GM18868 (cell line): ENCODE measurements around the gene DDX49.

Experiments
- ATAC-seq: cut with Tn5 transposase; IDR thresholded peaks from one replicate; pipeline ENCODE4 v1.9.1; 2021; ENCODE audit warnings: mild to moderate bottlenecking, moderate library complexity; ENCODE audit not compliant: unreplicated experiment

DDX49 gene, protein sequence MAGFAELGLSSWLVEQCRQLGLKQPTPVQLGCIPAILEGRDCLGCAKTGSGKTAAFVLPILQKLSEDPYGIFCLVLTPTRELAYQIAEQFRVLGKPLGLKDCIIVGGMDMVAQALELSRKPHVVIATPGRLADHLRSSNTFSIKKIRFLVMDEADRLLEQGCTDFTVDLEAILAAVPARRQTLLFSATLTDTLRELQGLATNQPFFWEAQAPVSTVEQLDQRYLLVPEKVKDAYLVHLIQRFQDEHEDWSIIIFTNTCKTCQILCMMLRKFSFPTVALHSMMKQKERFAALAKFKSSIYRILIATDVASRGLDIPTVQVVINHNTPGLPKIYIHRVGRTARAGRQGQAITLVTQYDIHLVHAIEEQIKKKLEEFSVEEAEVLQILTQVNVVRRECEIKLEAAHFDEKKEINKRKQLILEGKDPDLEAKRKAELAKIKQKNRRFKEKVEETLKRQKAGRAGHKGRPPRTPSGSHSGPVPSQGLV

DNA sequence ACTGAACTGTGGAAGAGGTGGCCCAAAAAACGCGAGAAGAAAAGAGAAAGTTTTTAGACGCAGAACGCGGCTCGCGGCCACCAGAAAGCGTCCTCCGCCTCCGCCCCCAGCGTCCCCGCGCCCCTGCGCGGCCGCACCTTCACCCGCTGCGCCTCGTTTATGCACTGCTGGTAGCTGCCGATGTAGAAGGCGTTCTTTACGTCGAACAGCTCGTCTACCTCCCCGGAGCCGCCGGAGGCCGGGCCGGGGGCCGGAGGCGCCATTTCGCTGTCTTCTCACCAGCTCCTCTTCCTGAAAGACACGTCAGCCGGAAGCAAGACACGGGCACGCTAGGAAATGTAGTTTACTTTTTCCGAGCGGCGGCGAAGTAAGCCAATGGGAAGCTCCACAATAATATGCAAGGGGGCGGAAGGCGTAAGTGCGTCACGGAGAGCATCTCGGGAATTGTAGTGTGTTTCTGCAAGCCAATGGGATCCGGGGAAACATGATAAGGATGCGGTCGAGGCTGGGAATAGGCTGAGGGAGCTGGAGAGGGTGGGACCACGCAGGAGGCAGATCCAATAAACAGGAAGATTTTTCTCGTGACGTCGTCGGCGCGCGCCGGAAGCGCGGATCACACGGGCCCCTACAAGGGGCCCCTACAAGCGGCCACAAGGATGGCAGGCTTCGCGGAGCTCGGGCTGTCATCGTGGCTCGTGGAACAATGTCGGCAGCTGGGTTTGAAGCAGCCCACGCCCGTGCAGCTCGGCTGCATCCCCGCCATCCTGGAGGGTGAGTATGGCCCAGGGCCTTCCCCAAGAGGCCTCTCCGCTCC lies at the start of gene DDX49, which contains the start of gene COPE:
DDX49 (plus strand) TSS at position 630 of the 814 bp plus-strand sequence; CDS start at position 657, 27 bp downstream.
COPE (minus strand) TSS at position 302 of the 814 bp plus-strand sequence; CDS start at position 263, 39 bp downstream.
- ATAC-seq: peak; percentile 91

DNA sequence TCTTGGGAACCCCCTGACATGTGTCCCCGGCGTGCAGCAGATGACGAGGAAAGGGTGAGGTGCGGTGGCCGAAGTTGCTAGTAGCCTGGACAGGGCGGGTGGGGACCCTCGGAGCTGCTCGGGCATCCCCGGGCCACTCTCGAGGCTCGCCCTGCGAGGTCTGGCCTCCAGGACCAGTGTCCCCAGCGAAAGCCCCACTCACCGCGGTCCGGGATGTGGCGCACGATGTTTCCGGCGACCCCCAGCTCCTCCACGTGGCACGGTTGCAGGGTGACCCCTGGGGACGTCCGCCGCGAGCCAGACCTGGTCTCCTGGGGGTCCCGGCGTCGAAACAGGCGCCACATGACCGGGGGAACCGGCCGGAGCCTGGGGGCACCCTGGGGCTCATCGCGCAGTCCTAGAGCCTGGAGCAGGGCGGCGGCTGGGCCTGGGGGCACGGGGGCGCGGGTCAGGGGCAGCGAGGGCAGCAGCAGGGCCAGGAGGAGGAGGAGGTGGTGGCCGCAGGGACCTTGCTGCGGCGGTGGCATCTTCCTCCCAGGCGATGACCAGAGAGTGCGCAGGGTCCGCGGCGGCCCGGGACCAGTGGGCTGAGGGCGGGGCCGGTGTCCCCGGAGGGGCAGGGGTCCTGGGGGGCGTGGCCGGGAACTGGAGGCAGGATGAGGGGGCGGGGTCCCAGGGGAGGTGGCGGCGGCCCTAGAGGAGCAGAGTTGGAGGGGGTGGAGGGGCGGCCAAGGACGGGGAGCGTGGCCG lies 49.6 kb upstream of the DDX49 start:
- no peak for ATAC-seq

DNA sequence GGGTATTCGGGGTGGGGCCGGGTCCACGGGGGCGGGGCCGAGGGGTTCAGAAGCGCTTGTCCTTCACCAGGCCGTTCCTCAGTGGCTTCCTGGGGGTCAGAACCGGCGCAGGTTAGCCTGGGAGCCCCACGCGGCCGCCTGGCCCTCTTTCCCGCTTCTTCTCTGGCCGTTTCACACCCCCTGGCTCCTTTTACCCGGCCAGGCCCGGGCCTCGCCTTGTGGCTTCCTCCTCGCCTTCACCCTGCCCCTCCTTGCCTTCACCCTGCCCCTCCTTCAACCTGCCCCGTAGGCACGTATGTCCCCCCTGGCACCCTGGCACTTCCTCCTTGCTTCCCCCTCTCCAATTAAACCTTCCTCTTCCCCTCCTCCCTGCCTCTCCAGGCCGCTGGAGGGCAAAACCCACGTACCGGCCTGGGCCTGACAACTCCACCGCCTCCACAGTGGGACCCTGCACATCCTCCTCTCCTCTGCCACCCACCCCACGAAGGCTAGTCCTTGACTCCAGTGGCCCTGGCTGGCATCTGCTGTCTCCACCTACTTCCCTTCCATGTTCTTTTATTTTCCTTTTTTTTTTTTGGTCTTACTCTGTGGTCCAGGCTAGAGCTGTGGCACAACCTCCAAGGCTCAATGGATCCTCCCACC lies 48.9 kb upstream of the DDX49 start:
- ATAC-seq: no peak

DNA sequence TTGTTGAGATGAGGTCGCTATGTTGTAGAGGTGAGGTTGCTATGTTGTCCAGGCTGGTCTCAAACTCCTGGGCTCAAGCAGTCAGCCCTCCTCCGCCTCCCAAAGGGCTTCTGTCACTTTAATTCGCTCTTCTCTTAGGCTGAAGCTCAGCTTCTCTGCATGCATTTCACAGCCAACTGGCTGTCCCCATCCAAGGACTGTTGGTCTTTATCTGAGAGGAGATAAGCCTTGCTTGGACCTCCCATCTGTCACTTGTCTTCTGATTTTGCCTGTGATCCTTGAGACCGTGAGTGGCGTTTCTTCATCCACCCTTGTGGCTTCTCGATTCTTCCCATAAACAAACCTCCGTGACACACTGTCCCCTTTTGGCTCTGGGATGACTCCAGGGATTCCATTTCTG lies 48.0 kb upstream of the DDX49 start:
- no peak for ATAC-seq

DNA sequence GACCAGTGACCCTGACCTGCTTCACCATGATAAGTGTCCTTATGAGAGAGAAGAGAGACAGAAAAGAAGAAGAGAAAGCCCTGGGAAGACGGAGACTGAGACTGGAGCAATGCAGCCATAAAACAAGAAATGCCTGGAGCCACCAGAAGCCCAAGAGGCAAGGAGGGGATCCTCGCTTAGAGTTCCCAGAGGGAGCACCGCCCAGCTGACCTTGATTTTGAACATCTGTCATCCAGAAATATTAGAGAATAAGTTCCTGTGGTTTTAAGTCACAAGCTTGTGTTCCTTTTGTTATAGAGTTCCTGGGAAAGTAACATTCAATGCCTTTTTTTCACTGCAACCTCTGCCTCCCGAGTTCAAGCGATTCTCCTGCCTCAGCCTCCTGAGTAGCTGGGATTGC lies 43.8 kb upstream of the DDX49 start:
- no peak for ATAC-seq

DNA sequence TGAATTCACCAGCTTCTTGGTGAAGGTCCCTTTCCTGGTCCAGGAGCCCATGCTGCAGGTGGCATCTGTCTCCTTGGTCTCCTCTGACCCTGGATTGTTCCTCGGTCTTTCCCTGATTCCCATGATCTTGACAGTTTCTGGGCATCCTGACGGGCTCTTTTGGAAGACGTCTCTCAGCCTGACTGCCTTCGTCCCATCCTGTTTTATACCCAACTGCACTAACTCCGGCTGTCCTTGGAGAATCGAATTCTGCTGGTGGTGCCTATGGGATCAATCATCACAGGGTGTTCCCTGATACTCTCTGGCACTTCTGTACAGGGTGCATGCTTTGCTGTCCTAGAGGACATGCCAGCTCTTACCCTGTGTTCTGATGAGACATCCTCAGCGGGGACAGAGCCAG lies 42.6 kb upstream of the DDX49 start:
- no peak for ATAC-seq

DNA sequence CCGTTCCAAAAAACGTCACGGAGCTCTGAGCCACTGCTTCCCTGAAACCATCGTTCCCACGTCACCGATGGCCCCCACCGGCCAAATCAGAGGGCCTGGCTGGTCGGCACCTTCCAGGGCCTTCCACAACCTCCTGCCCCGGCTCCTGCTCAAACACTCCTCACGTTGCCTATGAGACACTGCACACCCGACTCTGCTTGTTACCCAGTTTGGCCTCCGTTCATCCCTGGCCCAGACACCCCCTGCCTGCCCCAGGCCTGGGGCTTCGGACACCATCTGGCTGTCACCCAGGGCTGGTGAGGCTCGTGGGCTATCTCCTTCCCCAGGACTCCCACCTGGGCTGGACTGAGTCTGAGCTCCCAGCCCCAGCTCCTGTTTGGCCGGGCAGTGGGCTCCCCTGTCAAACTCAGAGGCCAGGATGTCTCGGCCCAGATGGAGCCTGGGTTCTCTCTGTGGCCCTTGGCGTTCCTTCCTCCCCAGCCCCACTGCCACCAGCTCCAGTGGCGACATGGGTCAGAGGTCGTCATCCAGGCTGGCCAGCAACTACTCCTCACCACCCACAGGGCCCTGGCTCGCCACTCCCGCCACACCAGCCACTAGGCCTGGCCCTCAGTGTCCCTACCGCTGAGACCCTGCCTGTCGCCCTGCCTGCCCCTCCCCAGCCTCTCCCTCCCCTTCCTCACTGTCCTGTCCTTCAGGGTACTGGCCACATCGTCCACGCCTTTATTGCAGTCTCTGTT lies 41.3 kb upstream of the DDX49 start:
- no peak for ATAC-seq

DNA sequence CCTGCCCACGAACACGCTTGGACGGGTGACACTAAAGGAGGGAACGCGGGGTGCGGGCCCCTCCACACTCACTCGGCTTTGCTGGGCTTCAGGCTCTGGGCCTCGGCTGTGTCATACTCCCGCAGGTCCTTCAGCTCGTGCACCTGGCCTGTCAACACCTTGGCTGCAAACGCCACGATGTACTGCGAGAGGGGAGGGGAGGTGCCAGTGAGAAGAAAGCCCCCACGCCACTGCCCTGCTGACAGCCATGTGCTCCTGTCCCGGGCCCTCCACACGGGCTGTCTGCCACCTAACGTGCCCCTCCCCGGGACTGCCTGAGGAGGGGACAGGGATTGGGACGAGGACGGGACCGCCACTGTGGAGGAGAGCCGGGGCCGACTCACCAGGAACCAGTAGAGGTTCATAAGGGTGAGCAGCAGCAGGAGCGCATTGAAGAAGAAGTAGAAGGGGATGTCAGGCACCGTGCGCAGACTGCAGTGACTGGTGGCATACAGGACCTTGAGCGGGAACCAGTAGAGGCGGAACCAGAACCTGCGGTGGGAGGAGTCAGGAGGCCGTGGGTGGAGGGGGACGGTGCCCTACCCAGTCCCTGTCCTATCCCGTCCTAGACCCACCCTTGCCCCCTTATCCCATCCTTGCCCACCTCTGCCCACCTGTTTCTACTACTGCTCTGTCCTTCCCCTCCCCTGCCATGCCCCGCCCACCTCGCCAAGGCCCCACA lies 40.5 kb upstream of the DDX49 start:
- ATAC-seq: no peak

DNA sequence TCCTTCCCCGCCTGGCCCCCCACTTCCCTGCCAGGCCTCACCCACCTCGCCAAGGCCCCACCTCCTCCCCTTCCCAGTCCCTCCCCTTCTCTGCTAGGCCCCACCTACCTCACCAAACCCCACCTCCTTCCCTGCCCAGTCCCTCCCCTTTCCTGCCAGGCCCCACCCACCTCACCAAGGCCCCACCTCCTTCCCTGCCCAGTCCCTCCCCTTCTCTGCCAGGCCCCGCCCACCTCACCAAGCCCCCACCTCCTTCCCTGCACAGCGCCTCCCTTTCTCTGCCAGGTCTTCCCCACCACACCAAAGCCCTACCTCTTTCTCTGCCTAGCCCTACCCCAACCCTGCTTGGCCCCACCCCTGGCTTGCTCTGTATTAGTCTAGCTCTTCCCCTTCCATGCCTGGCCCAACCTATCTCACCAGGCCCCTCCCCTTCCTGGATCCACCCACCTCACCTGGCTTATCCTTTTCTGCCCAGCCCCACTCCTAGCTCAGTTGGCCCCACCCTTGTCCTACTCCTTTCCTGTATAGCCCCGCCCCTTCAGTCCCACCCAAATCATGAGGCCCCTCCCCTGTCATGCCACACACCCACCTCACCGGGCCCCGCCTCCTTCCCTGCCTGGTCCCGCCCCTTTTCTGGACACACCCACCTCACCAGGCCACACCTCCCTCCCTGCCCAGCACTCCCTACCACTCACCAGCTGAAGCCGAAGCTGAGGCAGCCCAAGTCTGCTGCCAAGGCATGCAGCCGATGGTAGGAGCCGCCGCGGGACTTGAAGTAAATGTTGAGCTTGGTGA lies 39.7 kb upstream of the DDX49 start:
- ATAC-seq: no peak

DNA sequence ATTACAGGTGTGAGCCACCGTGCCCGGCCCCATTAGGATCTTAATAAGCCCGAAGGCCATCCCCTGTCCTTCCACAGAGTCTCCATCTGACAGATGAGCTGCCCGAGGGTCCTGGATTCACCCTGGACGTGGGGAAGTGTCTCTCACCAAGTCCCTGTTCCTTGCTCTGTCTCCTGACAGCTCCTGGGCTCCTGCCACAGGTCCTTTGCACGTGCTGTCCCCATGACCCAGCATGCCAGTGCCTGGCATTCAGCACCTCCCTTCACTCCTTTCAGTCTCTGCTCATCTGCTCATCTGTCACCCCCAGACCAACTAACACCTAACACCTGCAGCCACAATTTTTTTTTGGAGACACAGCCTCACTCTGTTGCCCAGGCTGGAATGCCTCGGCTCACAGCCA lies 38.0 kb upstream of the DDX49 start:
- ATAC-seq: no peak

DNA sequence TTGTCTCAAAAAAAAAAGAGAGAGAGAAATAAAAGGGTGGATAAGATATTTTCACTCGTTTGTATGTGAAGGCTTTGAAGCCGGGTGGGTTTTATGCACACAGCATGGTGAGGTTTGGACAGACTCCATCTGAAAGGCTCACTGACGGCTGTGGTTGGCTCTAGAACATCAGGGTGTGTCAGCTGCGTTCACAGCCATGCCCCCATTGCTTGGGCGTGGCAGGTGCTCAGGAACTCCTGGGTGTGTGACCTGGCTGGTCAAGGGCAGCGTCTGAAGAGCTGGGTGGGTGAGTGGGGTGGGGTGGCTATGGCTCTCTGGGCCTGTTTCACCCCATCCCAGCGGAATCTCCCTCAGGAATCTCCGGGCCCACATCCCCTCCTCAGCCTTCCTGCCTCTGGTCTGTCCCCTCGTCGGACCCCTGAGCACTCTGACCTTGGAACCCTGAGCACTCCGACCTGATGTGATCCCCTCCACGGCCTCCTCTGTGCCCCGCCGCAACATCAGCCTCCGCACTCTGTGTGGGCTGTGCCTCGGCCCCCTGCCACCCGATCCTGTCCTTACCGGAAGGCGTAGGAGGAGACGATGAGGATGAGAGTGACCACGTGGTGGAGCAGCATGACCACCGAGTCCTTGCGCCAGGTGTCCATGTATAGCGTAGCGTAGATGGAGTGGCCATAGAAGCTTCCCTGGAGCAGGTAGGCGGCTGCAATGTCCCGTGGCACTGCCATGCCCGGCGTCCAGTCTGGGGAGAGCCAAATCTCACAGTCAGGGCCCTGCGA lies 35.8 kb upstream of the DDX49 start:
- no peak for ATAC-seq

DNA sequence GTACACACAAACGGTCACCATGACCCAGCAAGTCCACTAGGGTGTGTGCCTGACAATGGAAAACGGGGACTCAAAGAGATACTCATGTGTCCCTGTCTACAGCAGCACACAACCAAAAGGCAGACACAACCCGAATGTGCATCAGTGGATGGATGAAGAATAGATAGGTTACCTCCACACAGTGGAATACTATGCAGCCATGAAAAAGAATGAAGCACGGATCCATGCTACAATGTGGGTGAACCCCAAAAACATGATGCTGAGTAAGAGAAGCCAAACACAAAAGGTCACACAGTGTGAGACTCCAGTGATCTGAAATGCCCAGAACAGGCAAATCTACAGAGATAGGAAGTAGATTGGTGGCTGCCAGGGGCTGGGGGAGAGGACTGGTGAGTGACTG lies 32.5 kb upstream of the DDX49 start:
- no peak for ATAC-seq

DNA sequence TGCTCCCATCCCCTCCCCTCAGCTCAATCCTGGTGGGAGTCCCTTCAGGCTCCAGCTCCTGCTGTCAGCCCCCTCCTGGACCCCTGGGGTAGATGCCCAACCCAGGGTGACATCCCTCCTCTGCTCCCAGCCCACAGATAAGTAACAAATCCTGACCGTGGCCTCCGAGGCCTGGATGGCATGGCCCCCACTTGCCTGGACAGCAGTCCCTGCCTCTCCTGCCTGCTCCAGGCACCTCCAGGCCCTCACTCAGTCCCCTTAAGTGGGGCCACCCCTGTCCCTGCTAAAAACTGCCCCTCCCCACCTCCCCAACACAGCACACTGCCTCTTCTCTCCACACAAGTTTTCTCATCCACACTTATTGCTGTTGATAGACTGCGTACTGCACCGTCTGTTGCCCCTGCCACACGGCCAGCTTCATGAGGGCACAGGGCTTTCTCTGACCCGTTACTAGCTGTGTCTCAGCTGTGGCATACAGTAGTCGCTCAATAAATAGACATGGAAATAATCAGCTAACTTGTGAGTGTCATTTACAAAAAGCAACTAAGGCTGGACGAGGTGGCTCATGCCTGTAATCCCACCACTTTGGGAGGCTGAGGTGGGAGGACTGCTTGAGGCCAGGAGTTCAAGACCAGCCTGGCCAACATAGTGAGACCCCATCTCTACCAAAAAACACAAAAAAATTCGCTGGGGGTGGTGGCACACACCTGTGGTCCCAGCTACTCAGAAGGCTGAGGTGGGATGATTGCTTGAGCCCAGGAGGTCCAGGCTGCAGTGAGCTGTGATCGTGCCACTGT lies 29.4 kb upstream of the DDX49 start:
- no peak for ATAC-seq

DNA sequence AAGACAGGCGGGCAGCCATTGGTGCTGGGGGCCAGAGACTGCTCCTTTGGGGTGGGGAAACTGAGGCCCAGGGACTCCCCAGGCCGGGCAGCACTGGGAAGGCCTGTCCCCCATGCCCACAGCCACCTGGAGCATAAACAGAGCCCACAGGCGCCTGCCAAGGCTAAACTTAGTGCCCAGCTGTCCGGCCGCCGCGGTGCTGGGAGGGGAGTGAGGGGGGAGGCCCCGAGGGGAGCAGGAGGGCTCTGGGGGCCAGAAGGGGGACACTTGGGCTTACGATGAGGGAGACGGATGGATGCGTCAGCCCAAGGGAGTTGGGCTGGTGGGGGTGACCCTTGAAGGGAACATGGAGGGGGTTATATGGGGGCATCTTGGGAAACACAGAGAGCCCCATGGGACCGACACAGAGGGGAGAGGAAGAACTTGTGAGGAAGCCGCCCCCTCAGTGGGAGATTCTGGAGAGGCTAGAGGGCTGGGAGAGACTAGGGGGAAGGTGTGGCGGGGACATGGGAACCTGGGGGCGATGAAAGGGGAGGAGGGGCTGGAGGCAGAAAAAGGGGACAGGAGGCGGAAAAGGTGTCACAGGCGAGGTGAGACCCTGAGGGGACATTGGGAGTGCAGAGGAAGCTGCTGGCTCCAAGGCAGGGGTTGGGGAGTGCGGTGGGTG lies 25.8 kb upstream of the DDX49 start:
- no peak for ATAC-seq

DNA sequence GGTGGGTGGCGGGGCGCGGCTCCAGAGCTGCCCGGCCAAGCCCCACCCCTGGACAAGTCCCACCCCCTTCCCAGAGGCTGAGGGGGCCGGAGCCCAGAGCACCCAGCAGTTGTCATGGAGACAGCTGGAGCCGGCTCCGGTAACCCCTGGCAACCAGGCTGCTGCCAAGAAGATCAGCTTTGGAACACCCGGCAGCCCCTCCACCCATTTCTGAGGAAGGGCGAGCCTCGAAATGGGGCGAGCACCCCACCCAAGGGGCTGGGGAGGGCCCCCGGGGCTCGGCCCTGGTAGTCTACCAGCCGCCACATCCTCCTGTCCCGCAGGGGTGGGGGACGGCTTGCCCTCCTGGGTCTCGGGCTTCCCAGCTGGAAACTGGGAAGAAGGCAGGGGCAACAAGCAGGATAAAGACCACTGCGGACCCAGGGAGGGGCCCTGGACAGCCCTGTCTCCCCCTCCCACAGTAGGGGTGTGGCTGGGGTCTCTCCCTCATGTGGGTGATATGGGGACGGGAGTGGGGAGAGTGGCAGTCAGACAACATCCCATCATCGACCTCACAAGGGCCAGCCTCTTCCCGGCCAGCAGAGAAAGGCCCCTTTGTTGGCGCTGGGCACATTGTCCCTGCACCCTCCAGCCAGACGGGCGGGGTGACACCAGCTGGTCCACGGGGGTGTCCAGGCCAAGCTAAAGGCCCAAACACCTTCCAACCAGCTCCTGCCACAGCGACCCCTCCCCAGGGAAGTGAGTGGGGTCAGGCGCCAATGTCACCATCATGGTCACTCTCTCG lies 25.1 kb upstream of the DDX49 start:
- no peak for ATAC-seq
